ENCODE data around the gene UBE2V1.

DNA sequence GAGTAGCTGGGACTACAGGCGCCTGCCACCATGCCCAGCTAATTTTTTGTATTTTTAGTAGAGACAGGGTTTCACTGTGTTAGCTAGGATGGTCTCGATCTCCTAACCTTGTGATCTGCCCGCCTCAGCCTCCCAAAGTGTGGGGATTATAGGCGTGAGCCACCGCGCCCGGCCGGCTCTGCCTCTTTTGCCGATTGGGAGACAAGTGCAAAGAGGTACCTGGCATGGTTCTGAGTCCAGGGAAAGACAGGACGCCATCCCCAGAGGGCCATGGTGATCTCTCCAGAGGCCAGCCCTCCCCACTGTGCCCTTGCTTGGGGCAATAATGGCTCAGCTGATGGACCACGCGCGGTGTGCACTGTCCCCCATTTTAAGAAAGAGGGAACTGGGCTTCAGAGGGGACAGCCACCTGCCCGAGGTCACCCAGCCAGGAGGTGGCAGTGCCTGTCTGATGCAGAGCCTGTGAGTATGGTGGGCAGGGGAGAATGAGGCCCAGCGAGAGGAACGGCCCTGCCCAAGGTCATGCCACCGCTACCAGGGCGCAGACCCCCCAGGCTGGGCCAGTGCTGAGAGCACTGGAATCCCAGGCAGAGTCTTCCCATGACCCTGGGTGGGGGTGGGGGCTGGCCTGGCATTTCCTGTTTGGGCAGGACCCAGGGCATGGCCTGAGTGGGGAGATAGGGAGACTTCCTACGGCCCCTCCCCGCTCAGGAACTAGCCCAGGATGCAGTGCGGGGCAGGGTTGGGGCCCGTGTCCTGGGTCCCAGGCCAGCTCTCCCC is 69.2 kb downstream of the UBE2V1 start:
- TF ChIP-seq, protein P1, sequence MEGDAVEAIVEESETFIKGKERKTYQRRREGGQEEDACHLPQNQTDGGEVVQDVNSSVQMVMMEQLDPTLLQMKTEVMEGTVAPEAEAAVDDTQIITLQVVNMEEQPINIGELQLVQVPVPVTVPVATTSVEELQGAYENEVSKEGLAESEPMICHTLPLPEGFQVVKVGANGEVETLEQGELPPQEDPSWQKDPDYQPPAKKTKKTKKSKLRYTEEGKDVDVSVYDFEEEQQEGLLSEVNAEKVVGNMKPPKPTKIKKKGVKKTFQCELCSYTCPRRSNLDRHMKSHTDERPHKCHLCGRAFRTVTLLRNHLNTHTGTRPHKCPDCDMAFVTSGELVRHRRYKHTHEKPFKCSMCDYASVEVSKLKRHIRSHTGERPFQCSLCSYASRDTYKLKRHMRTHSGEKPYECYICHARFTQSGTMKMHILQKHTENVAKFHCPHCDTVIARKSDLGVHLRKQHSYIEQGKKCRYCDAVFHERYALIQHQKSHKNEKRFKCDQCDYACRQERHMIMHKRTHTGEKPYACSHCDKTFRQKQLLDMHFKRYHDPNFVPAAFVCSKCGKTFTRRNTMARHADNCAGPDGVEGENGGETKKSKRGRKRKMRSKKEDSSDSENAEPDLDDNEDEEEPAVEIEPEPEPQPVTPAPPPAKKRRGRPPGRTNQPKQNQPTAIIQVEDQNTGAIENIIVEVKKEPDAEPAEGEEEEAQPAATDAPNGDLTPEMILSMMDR (IDR thresholded peaks at IDR 0.05 in 2 of 3, conservative IDR thresholded peaks at IDR 0.05 in 1 of 3; ENCODE audit: control insufficient read depth in 2 of 3, extremely low read depth in 1 of 3, insufficient read depth in 1 of 3, low read depth in 3 of 3, low read length in 3 of 3): no peak
- TF ChIP-seq POLR2A (IDR thresholded peaks at IDR 0.05; ENCODE audit: low read depth, low read length) (no peak), RB1 (IDR thresholded peaks at IDR 0.05; ENCODE audit: borderline replicate concordance) (no peak), ZSCAN29 (IDR thresholded peaks at IDR 0.05) (no peak), GABPA (IDR thresholded peaks at IDR 0.05; ENCODE audit: low read depth) (no peak), POLR2AphosphoS2 (IDR thresholded peaks at IDR 0.05; ENCODE audit: low read depth, low read length) (no peak), POLR2AphosphoS5 (IDR thresholded peaks at IDR 0.05; ENCODE audit: low read length) (no peak), NR2C2 (IDR thresholded peaks at IDR 0.05; ENCODE audit: borderline replicate concordance, control insufficient read depth, insufficient read length, low read depth) (no peak), TBL1XR1 (IDR thresholded peaks at IDR 0.05; ENCODE audit: low read depth, low read length) (no peak), STAT3 (IDR thresholded peaks at IDR 0.05; ENCODE audit: low read depth, low read length) (no peak)
- TF ChIP-seq, protein P2, sequence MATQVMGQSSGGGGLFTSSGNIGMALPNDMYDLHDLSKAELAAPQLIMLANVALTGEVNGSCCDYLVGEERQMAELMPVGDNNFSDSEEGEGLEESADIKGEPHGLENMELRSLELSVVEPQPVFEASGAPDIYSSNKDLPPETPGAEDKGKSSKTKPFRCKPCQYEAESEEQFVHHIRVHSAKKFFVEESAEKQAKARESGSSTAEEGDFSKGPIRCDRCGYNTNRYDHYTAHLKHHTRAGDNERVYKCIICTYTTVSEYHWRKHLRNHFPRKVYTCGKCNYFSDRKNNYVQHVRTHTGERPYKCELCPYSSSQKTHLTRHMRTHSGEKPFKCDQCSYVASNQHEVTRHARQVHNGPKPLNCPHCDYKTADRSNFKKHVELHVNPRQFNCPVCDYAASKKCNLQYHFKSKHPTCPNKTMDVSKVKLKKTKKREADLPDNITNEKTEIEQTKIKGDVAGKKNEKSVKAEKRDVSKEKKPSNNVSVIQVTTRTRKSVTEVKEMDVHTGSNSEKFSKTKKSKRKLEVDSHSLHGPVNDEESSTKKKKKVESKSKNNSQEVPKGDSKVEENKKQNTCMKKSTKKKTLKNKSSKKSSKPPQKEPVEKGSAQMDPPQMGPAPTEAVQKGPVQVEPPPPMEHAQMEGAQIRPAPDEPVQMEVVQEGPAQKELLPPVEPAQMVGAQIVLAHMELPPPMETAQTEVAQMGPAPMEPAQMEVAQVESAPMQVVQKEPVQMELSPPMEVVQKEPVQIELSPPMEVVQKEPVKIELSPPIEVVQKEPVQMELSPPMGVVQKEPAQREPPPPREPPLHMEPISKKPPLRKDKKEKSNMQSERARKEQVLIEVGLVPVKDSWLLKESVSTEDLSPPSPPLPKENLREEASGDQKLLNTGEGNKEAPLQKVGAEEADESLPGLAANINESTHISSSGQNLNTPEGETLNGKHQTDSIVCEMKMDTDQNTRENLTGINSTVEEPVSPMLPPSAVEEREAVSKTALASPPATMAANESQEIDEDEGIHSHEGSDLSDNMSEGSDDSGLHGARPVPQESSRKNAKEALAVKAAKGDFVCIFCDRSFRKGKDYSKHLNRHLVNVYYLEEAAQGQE (IDR thresholded peaks at IDR 0.05; ENCODE audit: low read depth, low read length): no peak
- TF ChIP-seq, protein P3, sequence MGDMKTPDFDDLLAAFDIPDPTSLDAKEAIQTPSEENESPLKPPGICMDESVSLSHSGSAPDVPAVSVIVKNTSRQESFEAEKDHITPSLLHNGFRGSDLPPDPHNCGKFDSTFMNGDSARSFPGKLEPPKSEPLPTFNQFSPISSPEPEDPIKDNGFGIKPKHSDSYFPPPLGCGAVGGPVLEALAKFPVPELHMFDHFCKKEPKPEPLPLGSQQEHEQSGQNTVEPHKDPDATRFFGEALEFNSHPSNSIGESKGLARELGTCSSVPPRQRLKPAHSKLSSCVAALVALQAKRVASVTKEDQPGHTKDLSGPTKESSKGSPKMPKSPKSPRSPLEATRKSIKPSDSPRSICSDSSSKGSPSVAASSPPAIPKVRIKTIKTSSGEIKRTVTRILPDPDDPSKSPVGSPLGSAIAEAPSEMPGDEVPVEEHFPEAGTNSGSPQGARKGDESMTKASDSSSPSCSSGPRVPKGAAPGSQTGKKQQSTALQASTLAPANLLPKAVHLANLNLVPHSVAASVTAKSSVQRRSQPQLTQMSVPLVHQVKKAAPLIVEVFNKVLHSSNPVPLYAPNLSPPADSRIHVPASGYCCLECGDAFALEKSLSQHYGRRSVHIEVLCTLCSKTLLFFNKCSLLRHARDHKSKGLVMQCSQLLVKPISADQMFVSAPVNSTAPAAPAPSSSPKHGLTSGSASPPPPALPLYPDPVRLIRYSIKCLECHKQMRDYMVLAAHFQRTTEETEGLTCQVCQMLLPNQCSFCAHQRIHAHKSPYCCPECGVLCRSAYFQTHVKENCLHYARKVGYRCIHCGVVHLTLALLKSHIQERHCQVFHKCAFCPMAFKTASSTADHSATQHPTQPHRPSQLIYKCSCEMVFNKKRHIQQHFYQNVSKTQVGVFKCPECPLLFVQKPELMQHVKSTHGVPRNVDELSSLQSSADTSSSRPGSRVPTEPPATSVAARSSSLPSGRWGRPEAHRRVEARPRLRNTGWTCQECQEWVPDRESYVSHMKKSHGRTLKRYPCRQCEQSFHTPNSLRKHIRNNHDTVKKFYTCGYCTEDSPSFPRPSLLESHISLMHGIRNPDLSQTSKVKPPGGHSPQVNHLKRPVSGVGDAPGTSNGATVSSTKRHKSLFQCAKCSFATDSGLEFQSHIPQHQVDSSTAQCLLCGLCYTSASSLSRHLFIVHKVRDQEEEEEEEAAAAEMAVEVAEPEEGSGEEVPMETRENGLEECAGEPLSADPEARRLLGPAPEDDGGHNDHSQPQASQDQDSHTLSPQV (IDR thresholded peaks at IDR 0.05): no peak

Data from GM12878 (cell line).